HepG2 (cell line): ENCODE measurements around the gene GGTLC1. TPM values are rescaled to one million over a fixed set of nuclear protein-coding genes. Genes with fewer than 3 reads are reported as not detected.

ENCODE experiments used
- ATAC-seq: fragments of 200-7000 bp; cut with Tn5 transposase; 3 replicates; pipeline ENCODE4 v1.9.1; 2020; ENCODE audit warnings: mild to moderate bottlenecking, moderate library complexity
- BruUV-seq: library from RNA; stranded (reverse); fragments of 400-500 nt; replicated peaks from 2 replicates; lab custom pipeline; 2021; lab: Mats Ljungman, UMichigan
- CTCF ChIA-PET: fragments of 300-600 bp; formaldehyde crosslinking; extraction: SDS; loops from one replicate; lab custom pipeline; 2021; ENCODE audit warnings: low total read pairs, inconsistent platforms, low intra/inter-chr PET ratio; lab: Yijun Ruan, JAX
- POLR2A ChIA-PET: fragments of 350-600 bp; sonication (Branson Sonifier 250); formaldehyde crosslinking; loops from one replicate; lab custom pipeline; 2020; ENCODE audit warnings: antibody characterized with exemption, inconsistent platforms; lab: Yijun Ruan, JAX
- DNase-seq: peaks from one replicate; pipeline ENCODE4 v3.0.0-alpha.2; 2015; ENCODE audit warnings: low spot score
- FAIRE-seq: peaks from 3 replicates; lab custom pipeline; 2011; peaks lifted over from hg19 to GRCh38; lab: Jason Lieb, UNC
- H2AFZ ChIP-seq: one replicate; pipeline ENCODE4 v1.6.1; 2011; ENCODE audit warnings: low read length, inconsistent platforms
- H3K27ac ChIP-seq: fragments of 300-600 bp; 3 replicates; pipeline ENCODE4 v1.8.0; 2011; ENCODE audit warnings: mixed run types, mild to moderate bottlenecking, mixed read lengths, low read length, inconsistent platforms; ENCODE audit not compliant: insufficient read depth; ENCODE audit errors: extremely low read length
- H3K27me3 ChIP-seq, 2 experiments: fragments of 200-600 bp in 1 of 2; 2 replicates in 1 of 2; 3 replicates in 1 of 2; pipeline versions ENCODE4 v1.6.0 to v1.8.0; 2011; ENCODE audit warnings: low read length in 2 of 2, mild to moderate bottlenecking in 2 of 2, moderate library complexity in 2 of 2, inconsistent platforms in 1 of 2; ENCODE audit not compliant: insufficient read depth in 2 of 2, control insufficient read depth in 1 of 2
- H3K36me3 ChIP-seq, 2 experiments: fragments of 200-600 bp in 1 of 2; replicated peaks in 1 of 2; 2 replicates in 1 of 2; 3 replicates in 1 of 2; pipeline versions ENCODE4 v1.5.1 to v1.8.0; 2011; ENCODE audit warnings: low read length in 2 of 2, inconsistent platforms in 1 of 2; ENCODE audit not compliant: insufficient read depth in 2 of 2, control insufficient read depth in 1 of 2
- H3K4me1 ChIP-seq: 2 replicates; pipeline ENCODE4 v1.5.1; 2012; ENCODE audit warnings: low read length, inconsistent platforms; ENCODE audit not compliant: insufficient read depth
- H3K4me2 ChIP-seq: 2 replicates; pipeline ENCODE4 v1.6.0; 2011; ENCODE audit warnings: low read depth, low read length, inconsistent platforms
- H3K4me3 ChIP-seq, 3 experiments: fragments of 200-600 bp in 1 of 3; sonication (generic), shearing (Covaris generic) in 1 of 3; replicated peaks in 1 of 3; 2 replicates each; pipeline ENCODE4 v1.5.1; 2011 to 2016; ENCODE audit warnings: low read length in 3 of 3, inconsistent platforms in 2 of 3, low read depth in 2 of 3, mild to moderate bottlenecking in 2 of 3, control low read depth in 1 of 3, mixed read lengths in 1 of 3; ENCODE audit not compliant: insufficient read depth in 1 of 3
- H3K79me2 ChIP-seq: one replicate; pipeline ENCODE4 v1.6.1; 2011; ENCODE audit warnings: low read length, inconsistent platforms; ENCODE audit not compliant: insufficient read depth
- H3K9ac ChIP-seq: 2 replicates; pipeline ENCODE4 v1.6.0; 2011; ENCODE audit warnings: mild to moderate bottlenecking, low read depth, low read length, inconsistent platforms; ENCODE audit not compliant: insufficient read depth
- H3K9me3 ChIP-seq: 2 replicates; pipeline ENCODE4 v1.5.1; 2012; ENCODE audit warnings: mild to moderate bottlenecking, low read length
- H4K20me1 ChIP-seq: 2 replicates; pipeline ENCODE4 v1.6.0; 2011; ENCODE audit warnings: inconsistent platforms, mild to moderate bottlenecking, low read length, moderate library complexity; ENCODE audit not compliant: insufficient read depth
- CSRNP2 ChIP-seq: sonication (generic); formaldehyde crosslinking; conservative IDR thresholded peaks from 2 replicates; pipeline ENCODE4 v1.8.0; 2022; ENCODE audit warnings: low read depth, missing genetic modification reagents
- IKZF4 ChIP-seq: sonication (generic); formaldehyde crosslinking; IDR thresholded peaks from 2 replicates; pipeline ENCODE4 v1.5.1; 2020; ENCODE audit warnings: borderline replicate concordance, mild to moderate bottlenecking, low read depth, missing genetic modification reagents; ENCODE audit errors: not compliant biosample characterization
- MAX ChIP-seq: IDR thresholded peaks from 2 replicates; pipeline ENCODE4 v1.6.1; 2012; ENCODE audit warnings: inconsistent platforms
- MYC ChIP-seq: sonication (generic); formaldehyde crosslinking; IDR thresholded peaks from 2 replicates; pipeline ENCODE4 v1.9.0; 2021; ENCODE audit warnings: missing genetic modification reagents, borderline replicate concordance
- NFAT5 ChIP-seq: sonication (generic); formaldehyde crosslinking; IDR thresholded peaks from 2 replicates; pipeline ENCODE4 v1.4.0; 2020; ENCODE audit warnings: missing genetic modification reagents
- REPIN1 ChIP-seq: sonication (generic); formaldehyde crosslinking; IDR thresholded peaks from 2 replicates; pipeline ENCODE4 v1.8.0; 2022; ENCODE audit warnings: missing genetic modification reagents, low read depth, mild to moderate bottlenecking, borderline replicate concordance
- SMAD3 ChIP-seq: sonication (generic); formaldehyde crosslinking; IDR thresholded peaks from 2 replicates; pipeline ENCODE4 v1.4.0; 2020; ENCODE audit warnings: missing genetic modification reagents
- SUZ12 ChIP-seq: fragments of 150-350 bp; IDR thresholded peaks from 2 replicates; pipeline ENCODE4 v1.6.1; 2014; ENCODE audit warnings: low read depth, low read length
- ZNF432 ChIP-seq: sonication (generic); formaldehyde crosslinking; IDR thresholded peaks from 2 replicates; pipeline ENCODE4 v1.5.0; 2020; ENCODE audit warnings: missing genetic modification reagents, mild to moderate bottlenecking, borderline replicate concordance
- ZNF451 ChIP-seq: sonication (generic); formaldehyde crosslinking; IDR thresholded peaks from 2 replicates; pipeline ENCODE4 v1.5.0; 2020; ENCODE audit warnings: mild to moderate bottlenecking, missing genetic modification reagents
- ZNF577 ChIP-seq: sonication (generic); formaldehyde crosslinking; IDR thresholded peaks from 2 replicates; pipeline ENCODE4 v1.4.0; 2020; ENCODE audit warnings: mild to moderate bottlenecking, low read depth, missing genetic modification reagents, borderline replicate concordance
- ZNF746 ChIP-seq: sonication (generic); formaldehyde crosslinking; IDR thresholded peaks from 2 replicates; pipeline ENCODE4 v1.8.0; 2022; ENCODE audit warnings: mild to moderate bottlenecking, missing genetic modification reagents
- ZNF841 ChIP-seq: sonication (generic); formaldehyde crosslinking; IDR thresholded peaks from 2 replicates; pipeline ENCODE4 v1.8.1; 2023; ENCODE audit warnings: missing genetic modification reagents, borderline replicate concordance
- WGBS: methylation state at CpG from one replicate; pipeline ENCODE4 v1.1.6; 2017; ENCODE audit warnings: low lambda C conversion rate; 5-methylcytosine and 5-hydroxymethylcytosine counted together
- in situ Hi-C: cut with HindIII; loops from 2 replicates; pipeline ENCODE4 v1.10.0; 2017; ENCODE audit warnings: low pct_unique_long_range_greater_than_20kb; ENCODE audit not compliant: extremely low pct_ligation_motif_present
- intact Hi-C: fragments of 100-400 bp; cut with micrococcal nuclease; formaldehyde crosslinking; loops from one replicate; pipeline ENCODE4 v1.10.0; 2022; ENCODE audit not compliant: unreplicated experiment
- polyA plus RNA-seq, 8 experiments: library from polyadenylated mRNA; depleted of rRNA in 3 of 8; stranded (reverse) in 7 of 8; unstranded in 1 of 8; fragments of >200 nt; fragmentation: Illumina TruSeq in 4 of 8; extraction: Trizol in 4 of 8; gene quantifications; 2 replicates each; pipeline versions ENCODE4 v1.2.1 to v1.2.3, GENCODE V29; 2011 to 2016; ENCODE audit warnings: low read depth in 4 of 8, missing spikeins in 1 of 8, mixed read lengths in 1 of 8; ENCODE audit not compliant: insufficient read depth in 1 of 8
- total RNA-seq, 5 experiments: library from RNA; depleted of rRNA; stranded (reverse); fragments of >200 nt; fragmentation: Illumina TruSeq; extraction: Trizol; gene quantifications; 2 replicates each; pipeline ENCODE4 v1.2.3, GENCODE V29; 2016; ENCODE audit warnings: low read depth in 1 of 5
- TF ChIP-seq, protein P1 (sequence below): sonication (generic); formaldehyde crosslinking; IDR thresholded peaks from 2 replicates; pipeline ENCODE4 v1.8.1; 2022; ENCODE audit warnings: mild to moderate bottlenecking, missing genetic modification reagents
- TF ChIP-seq, protein P2 (sequence below): sonication (generic); formaldehyde crosslinking; IDR thresholded peaks from 2 replicates; pipeline ENCODE4 v1.8.0; 2022; ENCODE audit warnings: mild to moderate bottlenecking, missing genetic modification reagents

Gene GGTLC1
- total and polyA plus RNA-seq, 2 of the 13 experiments (the other 11 are each of a cell fraction or from before 2014, with no cell fraction given), result not detected

DNA sequence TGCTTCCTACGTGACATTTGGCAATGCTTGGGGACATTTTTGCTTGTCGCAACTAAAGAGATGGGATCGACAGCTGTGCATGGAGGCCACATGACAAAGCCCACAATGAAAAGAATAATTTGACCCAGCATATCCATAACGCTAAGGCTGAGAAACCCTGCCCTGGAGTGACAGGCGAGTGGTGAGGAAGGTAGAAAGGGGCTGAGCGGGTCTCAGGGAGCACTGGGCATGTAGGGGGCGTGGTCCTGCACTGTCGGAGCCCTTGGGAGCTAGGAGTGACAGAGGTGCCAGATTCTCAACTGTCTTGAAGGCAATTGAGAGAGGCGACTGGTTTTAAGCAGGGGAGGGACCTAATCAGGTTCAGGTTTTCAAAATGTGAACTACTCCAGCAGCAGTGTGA lies 13.6 kb downstream of the GGTLC1 start:
- H4K20me1 ChIP-seq, result no peaks in the 10 kb centered on the region
- no peak overlapping the region for H3K4me3 ChIP-seq
- no peak for FAIRE-seq
- H3K9ac ChIP-seq, result no peak overlapping the region
- POLR2A ChIA-PET, result no interaction called here
- no peak for DNase-seq
- peaks cover 2% of the 10 kb centered on the region for H3K4me1 ChIP-seq
- no peak overlapping the region for H3K4me2 ChIP-seq
- intact Hi-C loops, result no loop called here
- in situ Hi-C loops, result no loop called here
- ATAC-seq, result no peak
- H3K27ac ChIP-seq, result no peak overlapping the region
- no peaks in the 10 kb centered on the region for H3K9me3 ChIP-seq
- H3K79me2 ChIP-seq, result no peaks in the 10 kb centered on the region
- 29% methylated on average over 9 of the region's 9 CpGs for WGBS
- no peak overlapping the region for H2AFZ ChIP-seq
- H3K27me3 ChIP-seq, result no peaks in the 10 kb centered on the region
- CTCF ChIA-PET, result no interaction called here
- BruUV-seq, result no TSS peak
- H3K36me3 ChIP-seq, result no peaks in the 10 kb centered on the region
- TF ChIP-seq ZNF432 (CRISPR knock-in tag), result no peak
- no peak for TF ChIP-seq SUZ12
- TF ChIP-seq CSRNP2 (CRISPR knock-in tag), result no peak
- TF ChIP-seq MAX, result no peak
- no peak for TF ChIP-seq ZNF746 (CRISPR knock-in tag)
- no peak for TF ChIP-seq ZNF451 (CRISPR knock-in tag)
- TF ChIP-seq, protein P1, sequence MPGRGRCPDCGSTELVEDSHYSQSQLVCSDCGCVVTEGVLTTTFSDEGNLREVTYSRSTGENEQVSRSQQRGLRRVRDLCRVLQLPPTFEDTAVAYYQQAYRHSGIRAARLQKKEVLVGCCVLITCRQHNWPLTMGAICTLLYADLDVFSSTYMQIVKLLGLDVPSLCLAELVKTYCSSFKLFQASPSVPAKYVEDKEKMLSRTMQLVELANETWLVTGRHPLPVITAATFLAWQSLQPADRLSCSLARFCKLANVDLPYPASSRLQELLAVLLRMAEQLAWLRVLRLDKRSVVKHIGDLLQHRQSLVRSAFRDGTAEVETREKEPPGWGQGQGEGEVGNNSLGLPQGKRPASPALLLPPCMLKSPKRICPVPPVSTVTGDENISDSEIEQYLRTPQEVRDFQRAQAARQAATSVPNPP (CRISPR knock-in tag), result no peak
- TF ChIP-seq SMAD3 (CRISPR knock-in tag), result no peak
- TF ChIP-seq IKZF4 (CRISPR knock-in tag), result no peak
- no peak for TF ChIP-seq MYC
- TF ChIP-seq, protein P2, sequence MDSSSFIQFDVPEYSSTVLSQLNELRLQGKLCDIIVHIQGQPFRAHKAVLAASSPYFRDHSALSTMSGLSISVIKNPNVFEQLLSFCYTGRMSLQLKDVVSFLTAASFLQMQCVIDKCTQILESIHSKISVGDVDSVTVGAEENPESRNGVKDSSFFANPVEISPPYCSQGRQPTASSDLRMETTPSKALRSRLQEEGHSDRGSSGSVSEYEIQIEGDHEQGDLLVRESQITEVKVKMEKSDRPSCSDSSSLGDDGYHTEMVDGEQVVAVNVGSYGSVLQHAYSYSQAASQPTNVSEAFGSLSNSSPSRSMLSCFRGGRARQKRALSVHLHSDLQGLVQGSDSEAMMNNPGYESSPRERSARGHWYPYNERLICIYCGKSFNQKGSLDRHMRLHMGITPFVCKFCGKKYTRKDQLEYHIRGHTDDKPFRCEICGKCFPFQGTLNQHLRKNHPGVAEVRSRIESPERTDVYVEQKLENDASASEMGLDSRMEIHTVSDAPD (CRISPR knock-in tag), result no peak
- TF ChIP-seq ZNF841 (CRISPR knock-in tag), result no peak
- TF ChIP-seq ZNF577 (CRISPR knock-in tag), result no peak
- no peak for TF ChIP-seq NFAT5
- TF ChIP-seq REPIN1 (CRISPR knock-in tag), result no peak
